T-helper 1 cell (primary cell): ENCODE measurements around the gene TNFSF9.
A peak's percentile ranks its signal among the peaks of the same experiment; 100 is the strongest.

Experiments
- DNase-seq, 5 donors: peaks; one replicate each; pipeline ENCODE4 v3.0.0-alpha.2; 2012 to 2020
- total RNA-seq, 4 donors: gene quantifications; one replicate each; lab custom pipeline; 2026; lab: John Stamatoyannopoulos, UW

TNFSF9 gene, protein sequence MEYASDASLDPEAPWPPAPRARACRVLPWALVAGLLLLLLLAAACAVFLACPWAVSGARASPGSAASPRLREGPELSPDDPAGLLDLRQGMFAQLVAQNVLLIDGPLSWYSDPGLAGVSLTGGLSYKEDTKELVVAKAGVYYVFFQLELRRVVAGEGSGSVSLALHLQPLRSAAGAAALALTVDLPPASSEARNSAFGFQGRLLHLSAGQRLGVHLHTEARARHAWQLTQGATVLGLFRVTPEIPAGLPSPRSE
- 7.2 to 17.1 (median 12.2) reads per million in 4 donors for total RNA-seq

DNA sequence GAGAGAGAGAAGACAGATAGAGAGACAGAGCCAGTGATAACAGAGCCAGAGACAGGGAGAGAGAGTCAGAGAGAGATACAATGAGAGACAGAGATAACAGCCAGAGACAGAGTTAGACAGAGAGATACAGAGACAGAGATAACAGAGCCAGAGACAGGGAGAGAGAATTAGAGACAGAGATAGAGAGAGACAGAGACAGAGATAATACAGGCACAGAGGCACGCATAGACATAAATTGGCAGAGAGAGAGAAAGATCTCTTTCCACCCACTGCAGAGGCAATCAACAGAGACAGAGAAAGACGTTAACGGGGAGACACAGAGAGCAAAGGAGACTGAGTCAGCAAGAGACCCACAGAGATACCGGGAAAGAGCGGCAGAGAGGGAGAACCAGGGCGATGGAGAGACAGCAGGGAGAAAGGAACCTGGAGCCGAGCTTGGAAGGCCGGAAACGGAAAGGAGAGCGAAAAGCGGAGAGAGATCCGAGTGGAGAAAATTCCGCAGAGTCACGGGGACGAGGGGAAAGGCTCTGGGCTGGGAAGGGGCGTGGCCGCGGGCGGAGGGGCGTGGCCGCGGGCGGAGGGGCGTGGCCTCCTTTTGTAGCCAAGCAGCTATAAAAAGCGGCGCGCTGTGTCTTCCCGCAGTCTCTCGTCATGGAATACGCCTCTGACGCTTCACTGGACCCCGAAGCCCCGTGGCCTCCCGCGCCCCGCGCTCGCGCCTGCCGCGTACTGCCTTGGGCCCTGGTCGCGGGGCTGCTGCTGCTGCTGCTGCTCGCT is at the start of gene TNFSF9:
Gene TNFSF9 (plus strand): TSS at position 641 of the 777 bp plus-strand sequence. CDS start 11 bp downstream, at position 652.
- DNase-seq, result peak; percentile 64 to 79 (median 75)

DNA sequence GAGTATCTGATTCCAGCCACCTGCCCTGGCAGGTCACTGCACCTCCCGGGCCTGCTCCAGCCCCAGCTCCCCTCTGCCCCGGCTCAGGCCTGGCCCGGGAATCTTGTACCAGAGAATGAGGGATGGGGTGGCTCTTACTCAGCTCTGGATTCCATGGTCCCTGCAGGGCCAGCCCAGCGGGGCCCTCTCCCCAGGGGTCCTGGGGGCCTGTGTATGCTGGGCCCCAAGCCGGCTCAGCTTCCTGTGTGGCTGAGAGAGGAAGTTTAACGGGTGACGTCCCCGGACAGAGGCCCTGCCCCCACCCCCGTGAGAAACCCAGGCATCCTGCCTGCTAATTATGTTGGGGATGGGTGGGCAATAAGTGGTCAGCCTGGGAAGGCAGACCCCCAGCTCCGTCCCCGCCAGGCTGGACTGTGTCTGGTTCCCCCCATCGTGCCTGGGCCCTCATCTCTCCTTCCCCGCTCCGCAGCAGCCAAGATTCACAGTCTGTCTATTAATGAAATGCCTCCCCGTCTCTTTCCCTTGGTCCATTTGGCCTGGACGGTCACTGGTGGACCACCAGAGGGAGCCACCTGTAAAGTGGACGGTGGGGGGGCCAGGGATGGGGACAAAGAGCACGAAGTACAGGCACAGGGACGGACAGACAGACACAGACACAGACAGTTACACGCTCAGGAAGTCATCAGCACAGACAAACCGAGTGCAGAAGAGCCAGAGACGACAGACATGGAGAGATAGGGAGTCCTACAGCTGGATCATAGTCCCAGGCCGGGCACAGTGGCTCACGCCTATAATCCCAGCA is 49.1 kb upstream of the TNFSF9 start, which contains the start of gene DENND1C:
Gene DENND1C (minus strand): TSS at position 247 of the 802 bp plus-strand sequence. CDS start 92 bp downstream, at position 155.
- peak in 3 of 5 donors; percentile 46 to 86 (median 51) for DNase-seq

DNA sequence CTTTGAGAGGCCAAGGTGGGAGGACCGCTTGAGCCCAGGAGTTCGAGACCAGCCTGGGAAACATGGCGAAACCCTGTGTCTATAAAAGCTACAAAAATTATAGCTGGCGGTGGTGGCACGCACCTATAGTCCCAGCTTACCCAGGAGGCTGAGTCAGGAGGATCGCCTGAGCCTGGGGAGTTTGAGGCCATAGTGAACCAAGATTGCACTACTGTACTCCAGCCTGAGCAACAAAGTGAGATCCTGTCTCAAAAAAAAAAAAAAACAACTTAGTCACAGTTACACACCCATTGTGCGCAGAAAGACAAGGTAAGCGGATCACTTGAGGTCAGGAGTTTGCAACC is 48.5 kb upstream of the TNFSF9 start:
- no peak for DNase-seq

DNA sequence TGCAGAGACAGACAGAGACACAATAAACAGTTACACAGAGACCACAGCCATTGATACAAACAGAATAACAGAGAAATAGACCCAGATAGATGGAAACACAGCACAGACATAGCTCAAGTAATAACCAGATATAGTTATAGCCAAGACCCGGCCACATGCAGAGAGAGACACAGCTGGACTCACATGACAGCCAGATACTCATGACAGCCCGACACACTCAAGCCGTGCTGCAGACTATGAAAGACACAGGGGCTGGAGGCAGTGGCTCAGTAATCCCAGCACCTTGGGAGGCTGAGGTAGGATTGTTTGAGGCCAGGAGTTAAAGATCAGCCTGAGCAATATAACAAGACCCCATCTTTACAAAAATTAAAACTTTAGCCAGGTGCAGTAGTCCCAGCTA is 47.6 kb upstream of the TNFSF9 start:
- DNase-seq, result no peak

DNA sequence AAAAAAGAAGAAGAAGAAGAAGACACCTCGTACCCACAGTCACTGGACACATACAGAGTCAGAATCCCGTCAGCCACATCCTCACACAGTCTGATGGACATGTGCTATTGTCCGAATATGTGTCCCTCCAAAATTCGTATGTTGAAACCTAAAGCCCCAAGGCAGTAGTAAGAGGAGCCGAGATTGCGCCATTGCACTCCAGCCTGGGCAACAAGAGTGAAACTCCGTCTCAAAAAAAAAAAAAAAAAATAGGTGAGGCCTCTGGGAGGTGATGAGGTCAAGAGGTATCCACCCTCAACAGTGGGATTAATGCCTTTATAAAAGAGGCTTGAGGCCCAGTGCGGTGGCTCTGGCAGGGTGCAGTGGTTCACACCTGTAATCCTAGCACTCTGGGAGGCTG is 46.6 kb upstream of the TNFSF9 start:
- no peak for DNase-seq

DNA sequence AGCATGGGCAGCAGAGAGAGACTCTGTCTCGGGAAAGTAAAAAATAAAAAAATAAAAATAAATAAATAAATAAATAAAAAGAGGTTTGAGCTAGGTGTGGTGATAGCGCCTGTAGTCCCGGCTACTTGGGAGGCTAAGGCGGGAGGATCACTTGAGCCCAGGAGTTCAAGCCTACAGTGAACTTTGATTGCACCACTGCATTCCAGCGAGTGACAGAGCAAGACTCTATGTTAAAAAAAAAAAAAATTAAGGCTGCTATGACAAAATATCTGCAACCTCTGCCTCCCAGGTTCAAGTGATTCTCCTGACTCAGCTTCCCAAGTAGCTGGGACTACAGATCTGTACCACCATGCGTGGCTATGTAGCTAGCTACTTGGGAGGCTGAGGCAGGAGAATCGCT is 46.0 kb upstream of the TNFSF9 start:
- DNase-seq, result no peak

DNA sequence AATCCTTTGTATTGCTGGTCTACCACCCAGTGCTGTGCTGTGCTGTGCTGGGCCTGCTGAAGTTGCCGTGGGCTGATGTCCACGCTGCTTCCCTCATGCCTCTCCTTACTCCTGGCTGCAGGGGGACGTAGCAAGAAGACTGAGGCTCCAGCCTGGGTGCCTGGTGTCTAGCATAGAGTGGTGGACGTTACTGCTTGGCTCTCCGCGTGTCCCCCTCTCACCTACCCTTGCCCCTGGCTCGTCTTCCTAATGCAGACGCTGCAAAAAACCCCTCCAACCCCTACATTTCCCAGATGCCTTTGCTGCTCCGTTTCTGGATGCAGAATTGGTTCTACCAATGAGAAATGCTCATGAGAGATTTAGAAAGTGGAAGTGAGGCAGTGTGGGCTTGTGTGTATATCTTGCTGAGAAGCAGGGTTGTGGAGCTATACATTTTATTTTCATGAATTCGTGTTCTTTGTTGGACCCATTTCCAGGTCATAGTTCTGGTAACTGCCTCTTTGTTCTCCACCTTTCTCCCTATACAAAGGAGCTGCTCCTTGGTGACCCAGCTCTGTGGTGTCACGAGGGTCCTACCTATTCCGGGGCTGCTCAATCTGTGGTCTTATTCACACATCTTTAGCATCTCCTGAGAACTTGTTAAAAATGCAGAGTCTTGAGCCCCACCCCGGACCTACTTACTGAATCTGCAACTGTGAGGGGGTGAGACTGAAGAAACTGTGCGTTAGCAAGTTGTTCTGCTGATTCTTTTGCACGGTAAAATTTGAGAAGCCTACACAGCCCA is 41.4 kb upstream of the TNFSF9 start:
- peak in 1 of 5 donors; percentile 50 for DNase-seq

DNA sequence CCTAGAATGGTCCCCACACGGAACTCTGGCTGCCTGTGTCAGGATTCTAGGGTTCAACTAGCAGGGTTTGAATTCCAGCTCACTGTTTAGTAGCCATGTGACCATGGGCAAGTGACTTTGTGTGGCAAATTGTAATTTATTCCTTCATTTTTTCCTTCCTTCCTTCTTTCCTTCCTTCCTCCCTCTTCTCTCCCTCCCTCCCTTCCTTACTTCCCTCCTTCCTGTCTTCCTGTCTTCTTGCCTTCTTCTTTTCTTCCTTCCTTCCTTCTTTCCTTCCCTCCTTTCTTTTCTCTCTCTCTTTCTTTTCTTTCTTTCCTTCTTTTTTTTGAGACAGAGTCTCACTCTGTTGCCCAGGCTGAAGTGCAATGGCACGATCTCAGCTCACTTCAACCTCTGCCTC is 40.7 kb upstream of the TNFSF9 start:
- DNase-seq, result no peak

DNA sequence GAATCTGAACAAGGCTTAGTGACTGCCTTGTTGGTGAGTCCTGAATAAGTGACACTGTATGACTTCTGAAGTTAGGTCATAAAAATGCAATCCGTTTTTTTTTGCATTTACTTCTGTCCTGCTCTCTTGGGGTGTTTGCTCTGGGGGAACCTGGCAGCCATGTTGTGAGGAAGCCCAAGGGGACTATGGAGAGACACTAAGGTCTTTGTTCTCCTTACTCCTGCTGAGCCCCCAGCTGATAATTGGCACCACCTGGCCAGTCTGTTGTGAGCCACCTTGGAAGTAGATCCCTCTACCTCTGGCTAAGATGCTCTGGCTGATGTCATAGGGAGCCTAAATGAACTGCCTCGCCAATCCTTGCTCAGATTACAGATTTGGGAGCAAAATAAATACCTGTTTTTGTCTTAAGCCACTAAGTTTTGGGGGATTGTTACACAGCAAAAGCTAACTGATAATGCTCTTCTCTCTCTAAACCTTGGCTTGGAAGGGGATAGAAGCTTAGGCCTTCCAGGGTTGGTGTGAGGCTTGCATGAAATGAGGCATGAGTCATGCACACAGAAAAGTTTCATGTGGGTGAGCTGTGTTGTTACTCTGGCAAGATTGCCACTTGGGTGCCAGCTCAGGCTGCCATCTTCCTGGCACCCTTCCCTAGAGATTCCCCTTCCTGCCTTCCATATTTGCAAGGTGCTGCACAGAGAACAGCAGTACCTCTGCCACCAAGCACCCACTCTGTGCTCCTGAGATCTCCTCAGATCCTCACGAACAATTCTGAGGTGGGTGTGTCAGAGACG is 38.8 kb upstream of the TNFSF9 start:
- no peak for DNase-seq

DNA sequence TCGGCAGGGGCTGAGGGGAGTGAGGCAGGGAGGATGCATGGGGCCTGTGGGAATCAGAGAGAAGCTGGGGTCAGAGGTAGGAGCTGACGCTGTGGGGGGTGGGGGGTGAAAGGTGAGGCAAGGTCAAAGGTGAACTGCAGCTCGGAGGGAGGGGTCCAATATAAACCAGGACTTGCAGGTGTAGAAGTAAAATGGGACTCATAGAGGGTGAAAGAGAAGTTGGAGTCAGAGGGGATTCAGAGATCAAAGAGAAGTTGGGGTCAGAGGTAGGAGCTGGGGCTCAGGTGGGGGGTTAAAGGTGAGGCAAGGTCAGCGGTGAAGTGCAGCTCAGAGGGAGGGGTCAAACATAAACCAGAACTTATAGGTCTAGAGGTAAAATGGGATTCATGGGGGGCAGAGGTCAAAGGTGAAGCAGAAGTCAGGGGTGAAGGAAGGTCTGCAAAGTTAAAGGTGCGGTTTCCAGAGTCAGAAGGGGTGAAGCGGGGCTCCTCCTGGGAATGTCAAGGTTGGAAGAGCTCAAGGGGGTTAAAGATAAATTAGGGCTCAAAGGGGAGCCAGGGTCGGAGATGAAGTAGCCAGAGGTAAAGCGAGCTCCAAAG is 36.3 kb upstream of the TNFSF9 start:
- no peak for DNase-seq

DNA sequence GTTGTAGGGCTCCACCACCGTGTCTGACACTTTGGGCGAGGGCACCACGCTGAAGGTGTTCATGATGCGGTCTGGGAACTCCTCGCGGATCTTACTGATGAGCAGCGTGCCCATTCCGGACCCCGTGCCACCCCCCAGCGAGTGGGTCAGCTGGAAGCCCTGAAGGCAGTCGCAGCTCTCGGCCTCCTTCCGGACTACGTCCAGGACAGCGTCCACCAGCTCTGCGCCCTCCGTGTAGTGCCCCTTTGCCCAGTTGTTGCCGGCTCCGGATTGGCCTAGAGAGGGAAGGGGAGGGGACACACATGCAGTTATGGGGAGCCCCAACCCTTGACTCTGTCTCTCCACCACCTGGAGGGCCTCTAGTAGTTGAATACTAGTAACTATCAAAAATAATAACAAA is 34.9 kb upstream of the TNFSF9 start:
- DNase-seq, result no peak

DNA sequence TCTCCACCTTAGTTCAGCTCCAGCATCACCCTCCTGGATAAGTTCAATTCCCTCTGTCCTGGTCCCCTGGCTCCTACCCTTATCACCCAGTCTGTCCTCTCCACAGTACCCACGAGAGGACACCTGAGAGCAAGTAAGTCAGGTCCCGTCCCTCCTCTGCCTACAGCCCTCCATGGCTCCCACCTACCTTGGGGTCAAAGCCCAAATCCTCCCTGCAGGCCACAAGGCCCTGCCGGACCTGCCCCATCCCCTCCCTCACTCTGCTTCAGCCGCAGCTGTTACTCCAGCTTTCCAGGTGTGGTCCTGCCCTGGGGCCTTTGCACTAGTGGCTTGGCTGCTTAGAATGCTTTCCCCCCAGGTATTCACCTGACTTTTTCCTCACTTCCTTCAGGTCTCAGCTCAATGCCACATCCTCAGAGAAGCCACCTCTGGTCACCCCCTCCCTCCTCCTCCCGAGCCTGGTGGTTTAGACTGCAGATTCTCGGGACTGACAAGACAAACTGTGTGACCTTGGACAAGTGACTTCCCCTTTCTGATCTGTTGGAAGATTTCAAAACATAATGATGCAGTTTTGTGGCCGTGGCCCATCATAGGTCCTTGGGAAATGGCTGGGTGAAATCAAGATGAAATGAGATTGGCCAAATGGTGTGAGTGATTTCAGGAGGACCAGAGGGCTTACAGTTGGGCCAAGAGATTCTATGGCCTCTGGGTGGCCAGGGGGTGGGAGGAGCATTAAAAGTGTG is 32.4 kb upstream of the TNFSF9 start:
- DNase-seq, result no peak

DNA sequence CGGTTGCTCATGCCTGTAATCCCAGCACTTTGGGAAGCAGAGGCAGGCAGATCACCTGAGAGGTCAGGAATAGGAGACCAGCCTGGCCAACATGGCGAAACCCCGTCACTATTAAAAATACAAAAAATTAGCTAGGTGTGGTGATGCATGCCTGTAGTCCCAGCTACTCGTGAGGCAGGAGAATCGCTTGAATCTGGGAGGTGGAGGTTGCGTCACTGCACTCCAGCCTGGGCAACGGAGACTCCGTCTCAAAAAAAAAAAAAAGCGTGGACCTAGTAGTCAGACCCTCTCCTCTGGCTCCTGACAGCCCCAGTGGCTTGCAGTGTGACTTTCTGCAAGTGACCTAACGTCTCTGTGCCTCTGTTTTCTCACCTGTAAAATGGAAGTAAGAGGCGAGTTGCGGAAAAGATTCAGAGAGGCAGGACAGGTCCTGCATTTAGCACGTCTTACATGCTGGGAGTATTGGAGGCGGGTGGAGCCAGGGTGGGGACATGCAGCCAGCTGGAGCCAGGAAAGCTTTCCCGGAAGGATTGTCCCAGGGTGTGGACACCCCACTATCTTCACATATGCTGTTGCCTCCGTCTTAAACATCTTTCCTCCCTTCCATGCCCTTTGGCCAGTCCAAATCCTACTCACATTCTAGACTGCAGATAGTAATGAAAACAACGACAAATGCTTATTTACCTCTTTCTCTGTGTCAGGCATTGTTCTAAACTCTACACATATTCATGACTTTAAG is 31.6 kb upstream of the TNFSF9 start:
- DNase-seq, result no peak

DNA sequence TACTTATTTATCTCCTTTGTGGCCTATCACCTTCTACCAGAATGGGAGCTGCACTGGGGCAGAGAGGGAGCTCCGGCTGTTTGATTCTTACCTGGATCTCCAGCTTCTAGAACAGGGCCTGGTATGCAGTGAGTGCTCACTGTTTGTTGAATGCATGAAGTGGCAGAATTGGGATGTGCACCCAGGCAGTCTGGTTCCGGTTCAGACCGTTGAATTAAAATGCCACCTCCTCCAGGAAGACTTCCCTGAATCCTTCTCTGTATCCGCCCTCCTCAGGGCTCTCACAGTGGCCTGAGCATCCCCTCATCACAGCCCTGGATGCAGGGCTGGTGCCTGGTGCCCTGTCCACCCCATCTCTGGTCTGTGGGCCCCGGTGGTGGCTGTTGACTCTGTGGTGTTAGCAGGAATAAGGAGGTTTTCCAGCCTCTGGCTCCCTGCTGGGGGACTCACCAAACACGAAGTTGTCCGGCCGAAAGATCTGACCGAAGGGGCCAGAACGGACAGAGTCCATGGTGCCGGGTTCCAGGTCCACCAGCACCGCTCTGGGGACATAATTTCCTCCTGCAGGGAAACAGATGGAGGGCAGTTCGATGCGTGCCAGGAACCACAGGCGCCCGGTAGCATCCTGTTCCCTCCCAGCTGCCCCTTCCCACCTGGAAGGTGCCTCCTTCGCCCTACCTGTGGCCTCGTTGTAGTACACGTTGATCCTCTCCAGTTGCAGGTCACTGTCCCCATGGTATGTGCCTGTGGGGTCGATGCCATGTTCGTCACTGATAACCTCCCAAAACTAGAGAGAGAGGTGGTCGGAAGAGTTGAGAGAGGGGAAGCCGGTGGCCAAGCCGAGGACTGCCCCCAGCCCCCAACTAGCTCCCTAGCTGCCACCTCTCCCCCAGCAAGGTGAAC is 29.7 kb upstream of the TNFSF9 start:
- DNase-seq, result no peak

DNA sequence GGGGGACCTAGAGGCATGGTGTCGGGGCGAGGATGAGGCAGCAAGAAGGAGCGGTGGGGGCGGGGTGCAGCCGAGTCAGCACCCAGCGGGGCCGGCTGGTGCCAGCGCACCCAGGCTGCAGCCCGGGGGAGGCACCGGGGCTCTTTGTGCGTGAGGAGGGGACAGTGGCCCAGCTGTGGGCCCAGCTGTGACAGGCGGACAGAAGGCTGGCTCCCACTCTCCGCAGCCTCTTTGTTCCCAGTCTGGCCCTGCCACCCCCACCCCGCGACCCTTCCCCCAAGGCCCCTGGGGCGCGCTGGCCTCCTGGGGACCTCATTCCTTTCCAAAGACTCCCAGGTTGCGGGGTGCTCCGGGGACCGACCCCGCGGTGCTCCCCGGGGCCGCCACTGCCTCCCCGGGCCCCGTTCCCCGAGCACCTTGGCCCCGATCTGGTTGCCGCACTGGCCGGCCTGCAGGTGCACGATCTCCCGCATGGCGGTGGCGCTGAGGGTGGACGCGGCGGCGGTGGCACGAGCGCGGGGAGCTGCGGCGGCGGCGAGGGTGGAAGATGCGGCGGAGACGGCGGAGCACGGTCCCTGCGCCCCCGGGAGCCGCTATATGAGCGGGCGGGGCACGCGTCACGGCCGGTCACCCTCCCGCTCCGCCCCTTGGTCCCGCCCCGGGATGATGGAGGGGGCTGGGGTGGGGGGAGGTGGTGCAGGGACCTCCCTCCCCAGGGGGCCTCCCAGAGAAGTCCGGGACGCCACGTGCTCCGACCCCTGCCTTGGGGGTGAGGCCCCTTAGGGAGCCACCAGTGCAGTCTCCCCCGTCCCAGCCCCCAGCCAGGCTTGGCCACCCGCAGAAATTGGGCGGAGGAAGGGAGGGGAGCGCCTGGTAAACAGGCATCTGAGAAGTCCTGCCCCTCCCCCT is 28.8 kb upstream of the TNFSF9 start, which contains the start of gene TUBB4A:
Gene TUBB4A (minus strand): TSS at position 570 of the 909 bp plus-strand sequence. CDS start 97 bp downstream, at position 473.
- peak in 2 of 5 donors; percentile 11 to 15 for DNase-seq

DNA sequence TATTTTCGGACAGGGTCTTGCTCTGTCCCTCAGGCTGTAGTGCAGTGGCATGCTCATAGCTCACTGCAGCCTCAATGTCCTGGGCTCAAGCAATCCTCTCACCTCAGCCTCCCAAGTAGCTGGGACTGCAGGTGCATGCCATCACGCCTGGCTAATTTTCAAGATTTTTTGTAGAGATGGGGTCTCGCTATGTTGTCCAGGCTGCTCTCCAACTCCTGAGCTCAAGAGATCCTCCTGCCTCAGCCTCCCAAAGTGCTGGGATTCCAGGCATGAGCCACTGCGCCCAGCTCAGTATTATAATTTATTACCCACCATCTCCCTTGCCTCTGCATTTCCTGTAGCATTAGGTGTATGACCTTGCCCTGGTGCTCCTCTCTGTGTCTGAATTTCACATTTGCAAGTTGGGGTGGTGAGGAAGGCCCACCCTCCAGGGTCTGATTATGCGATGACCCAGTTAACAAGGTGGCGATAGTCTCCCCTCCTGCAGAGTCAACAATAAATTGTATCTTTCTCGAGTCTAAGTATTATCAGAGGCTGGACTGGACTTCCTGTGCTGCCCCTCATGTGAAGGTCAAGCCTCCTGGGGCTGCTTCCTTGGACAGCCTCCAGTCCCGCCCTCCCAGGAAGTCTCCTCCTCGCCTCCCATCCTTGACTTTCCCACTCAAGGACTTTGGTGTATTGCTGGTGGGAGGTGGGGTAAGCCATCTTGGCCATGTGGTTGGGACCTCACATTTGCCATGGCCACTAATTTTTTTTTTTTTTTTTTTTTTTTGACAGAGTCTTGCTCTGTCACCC is 27.2 kb upstream of the TNFSF9 start:
- DNase-seq, result no peak
